HepG2 (cell line): ENCODE measurements around the gene PRKAR1B. TPM values are rescaled to one million over a fixed set of nuclear protein-coding genes. Genes with fewer than 3 reads are reported as not detected.

Experiments used
- ATAC-seq: fragments of 200-7000 bp; cut with Tn5 transposase; 3 replicates; pipeline ENCODE4 v1.9.1; 2020; ENCODE audit warnings: mild to moderate bottlenecking, moderate library complexity
- BruUV-seq: library from RNA; stranded (reverse); fragments of 400-500 nt; replicated peaks from 2 replicates; lab custom pipeline; 2021; lab: Mats Ljungman, UMichigan
- CTCF ChIA-PET: fragments of 300-600 bp; formaldehyde crosslinking; extraction: SDS; loops from one replicate; lab custom pipeline; 2021; ENCODE audit warnings: low total read pairs, inconsistent platforms, low intra/inter-chr PET ratio; lab: Yijun Ruan, JAX
- POLR2A ChIA-PET: fragments of 350-600 bp; sonication (Branson Sonifier 250); formaldehyde crosslinking; loops from one replicate; lab custom pipeline; 2020; ENCODE audit warnings: antibody characterized with exemption, inconsistent platforms; lab: Yijun Ruan, JAX
- DNase-seq: peaks from one replicate; pipeline ENCODE4 v3.0.0-alpha.2; 2015; ENCODE audit warnings: low spot score
- FAIRE-seq: peaks from 3 replicates; lab custom pipeline; 2011; peaks lifted over from hg19 to GRCh38; lab: Jason Lieb, UNC
- H2AFZ ChIP-seq: one replicate; pipeline ENCODE4 v1.6.1; 2011; ENCODE audit warnings: low read length, inconsistent platforms
- H3K27ac ChIP-seq: fragments of 300-600 bp; 3 replicates; pipeline ENCODE4 v1.8.0; 2011; ENCODE audit warnings: mixed run types, mild to moderate bottlenecking, mixed read lengths, low read length, inconsistent platforms; ENCODE audit not compliant: insufficient read depth; ENCODE audit errors: extremely low read length
- H3K27me3 ChIP-seq, 2 experiments: fragments of 200-600 bp in 1 of 2; 2 replicates in 1 of 2; 3 replicates in 1 of 2; pipeline versions ENCODE4 v1.6.0 to v1.8.0; 2011; ENCODE audit warnings: low read length in 2 of 2, mild to moderate bottlenecking in 2 of 2, moderate library complexity in 2 of 2, inconsistent platforms in 1 of 2; ENCODE audit not compliant: insufficient read depth in 2 of 2, control insufficient read depth in 1 of 2
- H3K36me3 ChIP-seq, 2 experiments: fragments of 200-600 bp in 1 of 2; replicated peaks in 1 of 2; 2 replicates in 1 of 2; 3 replicates in 1 of 2; pipeline versions ENCODE4 v1.5.1 to v1.8.0; 2011; ENCODE audit warnings: low read length in 2 of 2, inconsistent platforms in 1 of 2; ENCODE audit not compliant: insufficient read depth in 2 of 2, control insufficient read depth in 1 of 2
- H3K4me1 ChIP-seq: 2 replicates; pipeline ENCODE4 v1.5.1; 2012; ENCODE audit warnings: low read length, inconsistent platforms; ENCODE audit not compliant: insufficient read depth
- H3K4me2 ChIP-seq: 2 replicates; pipeline ENCODE4 v1.6.0; 2011; ENCODE audit warnings: low read depth, low read length, inconsistent platforms
- H3K4me3 ChIP-seq, 3 experiments: fragments of 200-600 bp in 1 of 3; sonication (generic), shearing (Covaris generic) in 1 of 3; replicated peaks in 1 of 3; 2 replicates each; pipeline ENCODE4 v1.5.1; 2011 to 2016; ENCODE audit warnings: low read length in 3 of 3, inconsistent platforms in 2 of 3, low read depth in 2 of 3, mild to moderate bottlenecking in 2 of 3, control low read depth in 1 of 3, mixed read lengths in 1 of 3; ENCODE audit not compliant: insufficient read depth in 1 of 3
- H3K79me2 ChIP-seq: one replicate; pipeline ENCODE4 v1.6.1; 2011; ENCODE audit warnings: low read length, inconsistent platforms; ENCODE audit not compliant: insufficient read depth
- H3K9ac ChIP-seq: 2 replicates; pipeline ENCODE4 v1.6.0; 2011; ENCODE audit warnings: mild to moderate bottlenecking, low read depth, low read length, inconsistent platforms; ENCODE audit not compliant: insufficient read depth
- H3K9me3 ChIP-seq: 2 replicates; pipeline ENCODE4 v1.5.1; 2012; ENCODE audit warnings: mild to moderate bottlenecking, low read length
- H4K20me1 ChIP-seq: 2 replicates; pipeline ENCODE4 v1.6.0; 2011; ENCODE audit warnings: inconsistent platforms, mild to moderate bottlenecking, low read length, moderate library complexity; ENCODE audit not compliant: insufficient read depth
- AHR ChIP-seq: IDR thresholded peaks from 2 replicates; pipeline ENCODE4 v1.6.1; 2018; ENCODE audit warnings: missing genetic modification reagents, missing compliant biosample characterization
- ATAD3A ChIP-seq: sonication (generic); formaldehyde crosslinking; IDR thresholded peaks from 2 replicates; pipeline ENCODE4 v1.4.0; 2020; ENCODE audit warnings: missing genetic modification reagents
- DPF2 ChIP-seq: sonication (generic); formaldehyde crosslinking; IDR thresholded peaks from 2 replicates; pipeline ENCODE4 v1.4.0; 2020; ENCODE audit warnings: mild to moderate bottlenecking, low read depth, missing genetic modification reagents, borderline replicate concordance
- HMG20B ChIP-seq: conservative IDR thresholded peaks from 2 replicates; pipeline ENCODE4 v1.6.1; 2016; ENCODE audit warnings: missing genetic modification reagents, missing compliant biosample characterization
- JARID2 ChIP-seq: sonication (generic); formaldehyde crosslinking; IDR thresholded peaks from 2 replicates; pipeline ENCODE4 v1.8.1; 2023; ENCODE audit warnings: missing genetic modification reagents, inconsistent platforms; ENCODE audit not compliant: insufficient replicate concordance
- KLF15 ChIP-seq: sonication (generic); formaldehyde crosslinking; IDR thresholded peaks from 2 replicates; pipeline ENCODE4 v1.8.1; 2023; ENCODE audit warnings: borderline replicate concordance, mild to moderate bottlenecking, inconsistent platforms, missing genetic modification reagents, mixed read lengths
- MEIS1 ChIP-seq: sonication (generic); formaldehyde crosslinking; IDR thresholded peaks from 2 replicates; pipeline ENCODE4 v1.9.0; 2021; ENCODE audit warnings: mild to moderate bottlenecking, missing genetic modification reagents, moderate library complexity, borderline replicate concordance
- MYC ChIP-seq: sonication (generic); formaldehyde crosslinking; IDR thresholded peaks from 2 replicates; pipeline ENCODE4 v1.9.0; 2021; ENCODE audit warnings: missing genetic modification reagents, borderline replicate concordance
- MZF1 ChIP-seq: sonication (generic); formaldehyde crosslinking; IDR thresholded peaks from 2 replicates; pipeline ENCODE4 v1.8.1; 2023; ENCODE audit warnings: mild to moderate bottlenecking, missing genetic modification reagents, borderline replicate concordance
- NFE2 ChIP-seq: sonication (generic); formaldehyde crosslinking; IDR thresholded peaks from 2 replicates; pipeline ENCODE4 v1.4.0; 2020; ENCODE audit warnings: missing genetic modification reagents
- NFIB ChIP-seq: sonication (generic); formaldehyde crosslinking; IDR thresholded peaks from 2 replicates; pipeline ENCODE4 v1.9.0; 2021; ENCODE audit warnings: missing genetic modification reagents, mild to moderate bottlenecking, borderline replicate concordance
- PCBP1 ChIP-seq: fragments of 200-400 bp; formaldehyde crosslinking; IDR thresholded peaks from 2 replicates; pipeline ENCODE4 v1.6.1; 2017; ENCODE audit warnings: mild to moderate bottlenecking, low read depth, low read length, borderline replicate concordance
- RXRB ChIP-seq: IDR thresholded peaks from 2 replicates; pipeline ENCODE4 v1.6.1; 2016; ENCODE audit warnings: borderline replicate concordance, missing genetic modification reagents, missing compliant biosample characterization
- SPEN ChIP-seq: sonication (generic); formaldehyde crosslinking; IDR thresholded peaks from 2 replicates; pipeline ENCODE4 v1.5.1; 2020; ENCODE audit warnings: low read depth, mild to moderate bottlenecking, missing genetic modification reagents
- ZNF232 ChIP-seq: sonication (generic); formaldehyde crosslinking; IDR thresholded peaks from 2 replicates; pipeline ENCODE4 v1.4.0; 2020; ENCODE audit warnings: missing genetic modification reagents, borderline replicate concordance
- ZNF562 ChIP-seq: sonication (generic); formaldehyde crosslinking; IDR thresholded peaks from 2 replicates; pipeline ENCODE4 v1.8.0; 2022; ENCODE audit warnings: missing genetic modification reagents, borderline replicate concordance
- ZNF614 ChIP-seq: IDR thresholded peaks from 2 replicates; pipeline ENCODE4 v1.6.1; 2018; ENCODE audit warnings: missing biosample characterization, missing genetic modification reagents, inconsistent platforms, borderline replicate concordance
- WGBS: methylation state at CpG from one replicate; pipeline ENCODE4 v1.1.6; 2017; ENCODE audit warnings: low lambda C conversion rate; 5-methylcytosine and 5-hydroxymethylcytosine counted together
- in situ Hi-C: cut with HindIII; loops from 2 replicates; pipeline ENCODE4 v1.10.0; 2017; ENCODE audit warnings: low pct_unique_long_range_greater_than_20kb; ENCODE audit not compliant: extremely low pct_ligation_motif_present
- intact Hi-C: fragments of 100-400 bp; cut with micrococcal nuclease; formaldehyde crosslinking; loops from one replicate; pipeline ENCODE4 v1.10.0; 2022; ENCODE audit not compliant: unreplicated experiment
- polyA plus RNA-seq, 8 experiments: library from polyadenylated mRNA; depleted of rRNA in 3 of 8; stranded (reverse) in 7 of 8; unstranded in 1 of 8; fragments of >200 nt; fragmentation: Illumina TruSeq in 4 of 8; extraction: Trizol in 4 of 8; gene quantifications; 2 replicates each; pipeline versions ENCODE4 v1.2.1 to v1.2.3, GENCODE V29; 2011 to 2016; ENCODE audit warnings: low read depth in 4 of 8, missing spikeins in 1 of 8, mixed read lengths in 1 of 8; ENCODE audit not compliant: insufficient read depth in 1 of 8
- total RNA-seq, 5 experiments: library from RNA; depleted of rRNA; stranded (reverse); fragments of >200 nt; fragmentation: Illumina TruSeq; extraction: Trizol; gene quantifications; 2 replicates each; pipeline ENCODE4 v1.2.3, GENCODE V29; 2016; ENCODE audit warnings: low read depth in 1 of 5

PRKAR1B gene
- total and polyA plus RNA-seq, 2 of the 13 experiments (the other 11 are each of a cell fraction or from before 2014, with no cell fraction given): 7.9 to 28.2 TPM

DNA sequence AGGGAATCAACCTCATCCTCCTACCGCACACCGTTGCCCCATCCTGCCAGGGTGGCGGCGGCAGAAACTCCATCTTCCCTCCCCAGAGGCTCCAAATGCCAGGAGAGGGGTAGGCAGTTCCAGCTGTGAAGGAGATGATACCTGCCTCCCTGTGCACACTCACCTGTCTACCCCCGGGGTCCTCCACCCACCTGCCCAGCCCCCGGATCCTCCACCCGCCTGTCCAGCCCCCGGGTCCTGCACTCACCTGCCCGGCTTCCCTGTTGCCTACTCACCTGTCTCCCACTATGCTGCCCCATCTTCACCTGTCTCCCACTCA is 14.0 kb downstream of the PRKAR1B start:
- ChIA-PET CTCF (no interaction called here), POLR2A (no interaction called here)
- DNase-seq: no peak
- Histone ChIP-seq H3K4me2 (no peak overlapping the region), H3K4me3 (no peak overlapping the region), H3K9me3 (no peaks in the 10 kb centered on the region), H3K9ac (no peak overlapping the region), H3K27ac (no peak overlapping the region), H3K79me2 (peaks cover 5% of the 10 kb centered on the region), H4K20me1 (no peaks in the 10 kb centered on the region), H3K4me1 (no peaks in the 10 kb centered on the region), H3K27me3 (no peaks in the 10 kb centered on the region), H3K36me3 (peaks cover 5 to 11% of the 10 kb centered on the region in 2 experiments; a peak in 4 of 5 replicates), H2AFZ (no peak overlapping the region)
- in situ Hi-C loops (no loop called here), intact Hi-C loops (no loop called here)
- TF ChIP-seq DPF2 (CRISPR knock-in tag) (no peak), MYC (CRISPR knock-in tag) (no peak), MEIS1 (CRISPR knock-in tag) (no peak), SPEN (no peak), AHR (CRISPR knock-in tag) (no peak), NFE2 (CRISPR knock-in tag) (no peak), MZF1 (CRISPR knock-in tag) (no peak), PCBP1 (no peak), ZNF232 (CRISPR knock-in tag) (no peak), ATAD3A (CRISPR knock-in tag) (no peak), HMG20B (CRISPR knock-in tag) (no peak), KLF15 (CRISPR knock-in tag) (no peak), NFIB (CRISPR knock-in tag) (no peak), ZNF562 (CRISPR knock-in tag) (no peak), RXRB (CRISPR knock-in tag) (no peak), ZNF614 (CRISPR knock-in tag) (no peak), JARID2 (CRISPR knock-in tag) (no peak)
- no TSS peak for BruUV-seq
- no peak; the same call in 2 of the 3 replicates for ATAC-seq
- FAIRE-seq: no peak
- 96% methylated on average over 7 of the region's 9 CpGs for WGBS
